Endodermal cell (in vitro differentiated cells): Measurements from ENCODE around the gene HOOK2. TPM values are rescaled to one million over a fixed set of nuclear protein-coding genes. Genes with fewer than 3 reads are reported as not detected.

ENCODE experiments used
- DNase-seq: peaks from one replicate; pipeline ENCODE4 v3.0.0-alpha.2; 2017
- H3K27ac ChIP-seq: 2 replicates; pipeline ENCODE4 v1.5.1; 2013; ENCODE audit warnings: mild to moderate bottlenecking, low read depth, low read length, moderate library complexity
- H3K27me3 ChIP-seq: 2 replicates; pipeline ENCODE4 v1.6.1; 2013; ENCODE audit warnings: mild to moderate bottlenecking, low read length, moderate library complexity; ENCODE audit not compliant: insufficient read depth, control insufficient read depth, poor library complexity, severe bottlenecking
- H3K36me3 ChIP-seq: 2 replicates; pipeline ENCODE4 v1.7.0; 2013; ENCODE audit warnings: mild to moderate bottlenecking, low read length, moderate library complexity; ENCODE audit not compliant: control insufficient read depth, insufficient read depth
- H3K4me1 ChIP-seq: one replicate; pipeline ENCODE4 v1.7.0; 2013; ENCODE audit warnings: low read length; ENCODE audit not compliant: control insufficient read depth, insufficient read depth
- H3K4me3 ChIP-seq: 2 replicates; pipeline ENCODE4 v1.5.1; 2013; ENCODE audit warnings: mild to moderate bottlenecking, low read length, moderate library complexity
- H3K9ac ChIP-seq: 2 replicates; pipeline ENCODE4 v1.6.1; 2013; ENCODE audit warnings: mild to moderate bottlenecking, low read length, moderate library complexity; ENCODE audit not compliant: poor library complexity, severe bottlenecking; ENCODE audit errors: extremely low read depth
- H3K9me3 ChIP-seq: 2 replicates; pipeline ENCODE4 v1.6.1; 2013; ENCODE audit warnings: mild to moderate bottlenecking, low read length, moderate library complexity; ENCODE audit not compliant: control insufficient read depth
- H3K27ac Mint-ChIP-seq: 2 replicates; pipeline ENCODE4 v1.8.0; 2020; ENCODE audit warnings: mixed read lengths
- H3K27me3 Mint-ChIP-seq: 2 replicates; pipeline ENCODE4 v1.8.0; 2021; ENCODE audit warnings: mild to moderate bottlenecking, mixed read lengths; ENCODE audit not compliant: insufficient read depth
- H3K36me3 Mint-ChIP-seq: 2 replicates; pipeline ENCODE4 v1.8.0; 2020; ENCODE audit warnings: low read depth, mixed read lengths
- H3K4me1 Mint-ChIP-seq: 2 replicates; pipeline ENCODE4 v1.8.0; 2020; ENCODE audit warnings: mixed read lengths
- H3K4me3 Mint-ChIP-seq: 2 replicates; pipeline ENCODE4 v1.8.0; 2020; ENCODE audit warnings: mild to moderate bottlenecking, moderate library complexity, mixed read lengths
- H3K9me3 Mint-ChIP-seq: 2 replicates; pipeline ENCODE4 v1.8.0; 2020; ENCODE audit warnings: mild to moderate bottlenecking, mixed read lengths
- CTCF ChIP-seq: fragments of 200-600 bp; sonication (generic); conservative IDR thresholded peaks from 2 replicates; pipeline ENCODE4 v1.5.0; 2021; ENCODE audit warnings: antibody characterized with exemption, mild to moderate bottlenecking
- WGBS, 2 experiments: methylation state at CpG; one replicate each; pipeline versions ENCODE4 v1.1.5 to v1.1.7; 2013; ENCODE audit warnings: missing lambda C conversion rate in 2 of 2, mixed read lengths in 1 of 2; ENCODE audit not compliant: insufficient coverage in 1 of 2, insufficient read length in 1 of 2; 5-methylcytosine and 5-hydroxymethylcytosine counted together
- total RNA-seq, 2 donors: library from RNA; stranded (reverse); fragmentation: NEBNext Ultra II Directional in 1 of 2; extraction: Animal tissue kit (Norgen Biotek cat#: 25700) in 1 of 2; gene quantifications; 2 replicates in 1 of 2; 3 replicates in 1 of 2; pipeline ENCODE4 v1.2.1, GENCODE V29; 2021

The HOOK2 gene
- total RNA-seq, 2 donors from 2014 or later, result 82.1 to 103 TPM

DNA sequence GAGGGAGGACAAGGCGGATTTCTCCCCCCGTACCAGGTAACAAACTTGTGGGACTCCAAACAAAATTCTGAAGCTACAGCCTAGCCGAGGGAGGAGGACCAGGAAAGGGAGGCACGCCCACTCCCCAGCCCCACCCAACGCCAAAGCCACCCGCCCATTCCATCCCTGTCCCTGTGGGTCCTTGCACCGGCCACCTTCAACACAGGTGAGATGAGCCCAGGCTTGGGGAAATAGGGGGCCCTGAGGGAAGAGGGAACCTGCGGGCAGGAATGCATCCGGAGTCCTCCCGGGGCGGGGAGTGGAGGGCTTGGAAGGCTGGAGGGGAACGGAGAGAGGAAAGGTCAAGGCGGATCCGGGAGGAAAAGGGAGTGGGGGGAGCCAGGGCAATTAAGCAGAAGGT, 23.7 kb downstream of the HOOK2 start, which contains the start of gene BEST2:
BEST2 (plus strand) TSS at position 157 of the 400 bp plus-strand sequence. CDS start 802 bp downstream, outside the sequence.
- no peaks in the 10 kb centered on the region for H3K4me1 ChIP-seq
- no peak within 1 kb of the TSS for H3K9ac ChIP-seq
- WGBS, 2 experiments, result 12 to 13% methylated on average over 8 to 14 of the region's 14 CpGs
- H3K9me3 ChIP-seq, result peaks cover 16% of the 10 kb centered on the region
- Mint-ChIP-seq H3K27ac (no peak within 1 kb of the TSS), H3K27me3 (peaks cover 60% of the 10 kb centered on the region), H3K4me1 (peaks cover 7% of the 10 kb centered on the region), H3K36me3 (peaks cover 18% of the 10 kb centered on the region), H3K4me3 (peak within 1 kb of the TSS; percentile 33), H3K9me3 (peaks cover 15% of the 10 kb centered on the region)
- no peak for TF ChIP-seq CTCF
- peak; percentile 79 for DNase-seq
- H3K36me3 ChIP-seq, result peaks cover 17% of the 10 kb centered on the region
- peaks cover 43% of the 10 kb centered on the region for H3K27me3 ChIP-seq
- no peak within 1 kb of the TSS for H3K27ac ChIP-seq
- H3K4me3 ChIP-seq, result no peak within 1 kb of the TSS

DNA sequence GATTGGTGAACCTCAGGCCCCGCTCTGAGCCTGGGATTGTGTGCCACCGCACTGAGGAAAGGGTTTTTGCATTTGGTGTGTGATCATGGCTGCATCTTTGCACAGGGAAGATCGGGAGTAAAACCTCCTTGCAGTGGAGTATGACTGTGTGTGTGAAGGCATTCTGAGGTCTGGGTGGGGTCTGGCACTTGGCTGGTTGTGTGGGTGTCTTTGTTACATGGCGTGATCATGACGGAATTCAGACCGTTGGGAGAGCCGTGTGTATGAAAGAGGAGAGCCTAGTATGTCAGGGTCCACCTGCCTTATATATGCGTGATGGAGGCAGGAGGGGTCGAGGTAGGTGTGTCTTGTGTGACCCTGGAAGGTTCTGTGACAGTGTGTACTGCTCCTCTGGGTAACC, 24.5 kb downstream of the HOOK2 start:
- H3K4me1 Mint-ChIP-seq, result peaks cover 7% of the 10 kb centered on the region
- H3K4me3 Mint-ChIP-seq, result no peak overlapping the region
- 83 to 92% methylated on average over 2 to 9 of the region's 9 CpGs for WGBS, 2 experiments
- H3K27ac Mint-ChIP-seq, result no peak overlapping the region
- Histone ChIP-seq H3K9me3 (peaks cover 16% of the 10 kb centered on the region), H3K27me3 (peaks cover 43% of the 10 kb centered on the region), H3K4me1 (no peaks in the 10 kb centered on the region), H3K27ac (no peak overlapping the region), H3K9ac (no peak overlapping the region), H3K4me3 (no peak overlapping the region), H3K36me3 (peaks cover 25% of the 10 kb centered on the region)
- H3K27me3 Mint-ChIP-seq, result peaks cover 55% of the 10 kb centered on the region
- no peak for TF ChIP-seq CTCF
- H3K9me3 Mint-ChIP-seq, result peaks cover 15% of the 10 kb centered on the region
- DNase-seq, result no peak
- peaks cover 26% of the 10 kb centered on the region for H3K36me3 Mint-ChIP-seq

GRCh38 chr19:12749938-12750521, 25.3 kb downstream of the HOOK2 start:
- Histone ChIP-seq H3K9me3 (peaks cover 16% of the 10 kb centered on the region), H3K36me3 (peaks cover 32% of the 10 kb centered on the region), H3K27me3 (peaks cover 43% of the 10 kb centered on the region), H3K9ac (no peak overlapping the region), H3K4me1 (no peaks in the 10 kb centered on the region), H3K27ac (no peak overlapping the region), H3K4me3 (no peak overlapping the region)
- Mint-ChIP-seq H3K27ac (no peak overlapping the region), H3K27me3 (peaks cover 52% of the 10 kb centered on the region), H3K36me3 (peaks cover 34% of the 10 kb centered on the region), H3K9me3 (peaks cover 15% of the 10 kb centered on the region), H3K4me3 (no peak overlapping the region), H3K4me1 (peaks cover 7% of the 10 kb centered on the region)
- TF ChIP-seq CTCF, result no peak
- DNase-seq, result no peak
- 62 to 78% methylated on average over 7 to 24 of the region's 24 CpGs for WGBS, 2 experiments
